Urinary bladder (tissue), 4 donors: ENCODE results near the gene TMEM229B. TPM values are rescaled to one million over a fixed set of nuclear protein-coding genes. Genes with fewer than 3 reads are reported as not detected.

ENCODE experiments used
- DNase-seq: peaks from one replicate; pipeline ENCODE4 v3.0.0-alpha.2; 2015; ENCODE audit errors: extremely low spot score
- H3K27ac ChIP-seq: one replicate; pipeline ENCODE4 v1.5.1; 2013; ENCODE audit warnings: low read depth, mild to moderate bottlenecking, moderate library complexity
- H3K36me3 ChIP-seq: one replicate; pipeline ENCODE4 v1.6.1; 2013; ENCODE audit warnings: mild to moderate bottlenecking, moderate library complexity; ENCODE audit not compliant: insufficient read depth
- H3K4me1 ChIP-seq: one replicate; pipeline ENCODE4 v1.6.1; 2013; ENCODE audit warnings: mild to moderate bottlenecking, moderate library complexity; ENCODE audit not compliant: insufficient read depth
- H3K4me3 ChIP-seq: one replicate; pipeline ENCODE4 v1.5.1; 2013; ENCODE audit warnings: low read depth, low read length
- WGBS: extraction: QIAGEN DNeasy Blood & Tissue Kit; methylation state at CpG from one replicate; pipeline ENCODE4 v1.1.7; 2013; 5-methylcytosine and 5-hydroxymethylcytosine counted together
- polyA plus RNA-seq: library from polyadenylated mRNA; stranded (reverse); fragments of 200-250 nt; gene quantifications from one replicate; pipeline ENCODE4 v1.2.3, GENCODE V29; 2013
- total RNA-seq: library from RNA; depleted of rRNA; stranded (reverse); fragments of >200 nt; gene quantifications from one replicate; pipeline ENCODE4 v1.2.3, GENCODE V29; 2014
- donor health status: healthy with polysubstance abuse.
- donor health status: healthy.

Gene TMEM229B
- total and polyA plus RNA-seq, 2 donors = 3.0 to 4.4 TPM

DNA sequence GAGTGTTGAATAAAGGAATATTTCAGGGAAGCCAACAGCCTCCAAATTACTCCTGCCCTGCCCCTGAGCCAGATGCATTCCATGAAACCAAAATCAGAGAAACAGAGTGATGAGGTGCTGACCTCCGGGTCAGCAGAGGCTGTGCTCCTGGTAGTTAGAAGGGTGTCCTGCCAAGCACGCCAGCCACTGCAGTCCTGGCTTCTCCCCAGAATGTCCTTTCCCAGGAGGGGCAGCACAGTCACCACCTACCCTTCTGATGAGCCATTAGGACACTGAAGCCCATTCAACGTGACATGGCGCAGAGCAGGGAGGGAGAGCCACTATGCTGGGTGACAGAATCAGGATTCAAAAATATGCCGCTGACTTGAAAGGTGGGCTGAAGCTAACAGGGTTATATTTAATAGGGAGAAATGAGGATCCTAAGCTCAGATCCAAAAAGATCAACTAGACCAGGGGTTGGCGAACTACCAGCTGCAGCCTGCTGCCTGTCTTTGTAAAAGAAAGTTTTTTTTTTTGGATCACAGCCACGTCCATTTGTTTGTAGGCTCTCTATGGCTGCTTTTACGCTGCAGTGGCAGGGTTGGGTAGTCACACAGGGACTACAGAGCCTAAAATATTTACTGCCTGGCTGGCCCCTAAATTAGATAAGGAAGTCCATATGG, 42.0 kb downstream of the TMEM229B start:
- WGBS = 46% methylated on average over 8 of the region's 8 CpGs
- no peak for DNase-seq
- no peak overlapping the region for H3K4me3 ChIP-seq

DNA sequence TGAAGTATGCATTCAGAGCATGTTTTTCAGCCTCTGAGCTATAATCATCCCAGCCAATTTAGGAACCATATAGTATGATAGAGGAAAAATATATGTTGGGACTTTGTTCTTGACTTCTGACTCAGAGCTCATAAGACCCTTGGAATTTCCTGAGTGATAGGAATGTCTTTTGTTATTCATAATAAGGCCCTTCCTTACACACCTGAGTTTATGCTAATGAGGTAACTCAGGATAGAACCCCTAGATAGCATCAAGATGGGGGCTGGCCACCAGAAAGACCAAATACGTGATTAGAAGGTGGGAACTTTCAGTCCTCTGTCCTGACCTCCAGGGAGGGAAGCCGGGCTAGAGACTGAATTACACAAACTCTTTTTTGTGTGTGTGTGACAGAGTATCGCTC, 44.1 kb downstream of the TMEM229B start:
- Histone ChIP-seq H3K4me3 (no peak overlapping the region), H3K27ac (no peak overlapping the region), H3K36me3 (no peaks in the 10 kb centered on the region), H3K4me1 (no peaks in the 10 kb centered on the region)
- DNase-seq = no peak
- WGBS = 90% methylated on average over 3 of the region's 3 CpGs

More for the DNA sequence above, 42.0 kb downstream of the TMEM229B start:
- no peaks in the 10 kb centered on the region for H3K36me3 ChIP-seq
- no peak overlapping the region for H3K27ac ChIP-seq
- no peaks in the 10 kb centered on the region for H3K4me1 ChIP-seq

DNA sequence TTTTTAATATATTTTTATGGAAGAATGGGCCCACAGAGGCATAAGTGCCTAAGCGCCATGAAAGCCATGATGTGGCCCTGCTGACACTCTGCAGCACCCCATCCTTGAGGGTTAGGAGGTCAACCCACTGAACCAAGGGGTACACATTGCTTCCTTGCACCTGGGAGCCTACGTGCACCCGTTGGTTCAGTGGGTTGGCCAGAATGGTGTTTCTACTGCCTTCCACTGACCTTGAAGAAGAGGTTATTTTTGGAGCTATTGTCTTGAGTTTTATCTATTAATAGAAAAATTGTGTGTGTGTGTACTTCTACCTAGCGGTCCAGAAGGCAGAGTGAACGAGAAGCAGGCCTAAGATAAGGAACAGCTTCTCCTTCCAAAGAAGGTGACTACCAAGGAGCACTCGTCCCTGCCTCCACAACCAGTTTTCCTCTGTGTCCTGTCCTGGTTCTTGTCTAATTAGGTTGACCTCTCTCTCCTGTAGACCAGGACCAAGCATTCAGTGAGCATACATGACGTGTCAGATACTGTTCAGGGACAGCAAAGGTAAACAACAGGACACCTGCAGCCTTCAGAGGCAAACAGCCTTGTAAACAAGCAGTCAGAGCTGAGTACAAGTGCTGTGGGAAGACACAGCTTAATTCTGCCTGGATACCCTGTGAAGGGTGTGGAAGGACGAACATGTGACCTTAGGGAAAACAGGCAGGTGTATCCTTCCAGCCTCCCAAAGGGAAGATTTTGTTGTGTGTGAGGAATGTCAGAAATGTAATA, 46.2 kb downstream of the TMEM229B start:
- H3K27ac ChIP-seq = no peak overlapping the region
- H3K4me3 ChIP-seq = no peak overlapping the region
- no peaks in the 10 kb centered on the region for H3K4me1 ChIP-seq
- 73% methylated on average over 8 of the region's 8 CpGs for whole genome bisulfite sequencing
- no peaks in the 10 kb centered on the region for H3K36me3 ChIP-seq
- no peak for DNase-seq

DNA sequence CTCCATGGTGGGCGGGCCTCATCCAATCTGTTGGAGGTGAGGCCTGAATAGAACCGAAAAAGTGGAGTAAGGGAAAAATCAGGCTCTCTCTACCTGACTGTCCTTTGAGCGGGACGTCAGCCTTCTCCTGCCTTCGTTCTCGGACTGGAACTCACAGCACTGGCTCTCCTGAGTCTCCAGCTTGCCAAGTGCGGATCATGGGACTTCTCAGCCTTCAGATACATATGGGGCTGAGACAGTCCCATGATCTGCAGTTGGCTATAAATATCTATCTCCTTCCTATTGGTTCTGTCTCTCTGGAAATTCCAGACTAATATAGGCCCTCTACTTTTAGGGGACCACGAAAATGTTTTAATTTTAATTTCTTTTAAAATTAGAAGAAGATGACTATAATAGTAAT, 46.8 kb downstream of the TMEM229B start:
- no peak for DNase-seq
- 95% methylated on average over 8 of the region's 8 CpGs for WGBS
- Histone ChIP-seq H3K36me3 (no peaks in the 10 kb centered on the region), H3K4me1 (no peaks in the 10 kb centered on the region), H3K27ac (no peak overlapping the region), H3K4me3 (no peak overlapping the region)

DNA sequence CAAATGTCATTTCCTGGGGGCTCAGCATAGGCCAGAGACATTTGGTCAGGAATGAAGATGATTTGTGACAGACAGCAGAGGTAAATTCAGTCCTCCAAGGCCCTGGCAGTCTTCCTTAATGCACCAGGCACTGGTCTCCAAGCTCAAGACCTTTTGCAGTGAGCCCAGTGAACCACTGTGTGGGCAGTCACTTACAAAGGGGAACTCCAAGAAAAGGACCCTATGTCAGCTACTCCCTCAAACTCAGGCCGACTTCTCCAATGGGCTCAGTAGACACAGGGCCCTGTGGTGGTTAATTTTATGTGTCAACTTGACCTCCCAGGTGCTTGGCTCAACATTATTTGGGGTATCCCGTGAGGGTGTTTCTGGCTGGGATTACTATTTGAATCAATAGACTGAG, 47.3 kb downstream of the TMEM229B start:
- Histone ChIP-seq H3K27ac (no peak overlapping the region), H3K36me3 (no peaks in the 10 kb centered on the region), H3K4me1 (no peaks in the 10 kb centered on the region), H3K4me3 (no peak overlapping the region)
- WGBS = 90% methylated on average over 2 of the region's 2 CpGs
- no peak for DNase-seq

DNA sequence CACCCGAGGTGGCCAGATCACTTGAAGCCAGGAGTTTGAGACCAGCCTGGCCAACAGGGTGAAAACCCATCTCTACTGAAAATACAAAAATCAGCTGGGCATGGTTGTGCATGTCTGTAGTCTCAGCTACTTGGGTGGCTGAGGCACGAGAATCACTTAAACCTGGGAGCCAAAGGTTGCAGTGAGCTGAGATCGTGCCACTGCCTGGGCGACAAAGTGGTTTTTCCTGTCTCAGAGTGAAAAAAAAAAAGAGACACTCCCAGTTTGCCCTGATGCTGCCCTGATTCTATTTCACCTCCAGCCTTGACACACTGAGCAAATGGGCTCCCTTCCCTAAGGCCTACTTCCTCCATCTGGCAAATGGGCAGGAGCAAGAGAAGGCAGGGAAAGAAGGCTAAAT, 48.0 kb downstream of the TMEM229B start:
- Histone ChIP-seq H3K4me3 (no peak overlapping the region), H3K27ac (no peak overlapping the region), H3K36me3 (no peaks in the 10 kb centered on the region), H3K4me1 (no peaks in the 10 kb centered on the region)
- DNase-seq = peak; percentile 53
- WGBS = 80% methylated on average over 4 of the region's 4 CpGs

DNA sequence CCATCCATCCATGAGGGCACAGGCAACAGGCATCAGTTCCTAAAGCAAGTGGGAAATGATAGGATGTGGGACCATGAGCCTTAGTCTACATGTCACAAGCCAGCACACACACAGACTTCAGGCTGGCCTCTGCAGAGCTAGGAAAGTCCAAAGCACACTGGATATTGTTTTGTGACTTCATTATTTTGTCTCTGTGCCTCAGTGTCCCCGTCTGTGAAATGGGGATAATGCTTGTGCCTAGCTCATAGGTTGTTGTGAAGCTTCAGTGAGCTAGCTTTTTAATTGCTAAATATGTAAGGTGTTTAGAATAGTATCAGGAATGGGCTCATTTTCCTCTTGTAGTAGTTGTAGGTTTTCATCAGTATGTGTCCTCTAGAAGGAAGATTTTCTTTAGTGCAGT, 49.6 kb downstream of the TMEM229B start:
- Histone ChIP-seq H3K27ac (no peak overlapping the region), H3K4me1 (no peaks in the 10 kb centered on the region), H3K4me3 (no peak overlapping the region), H3K36me3 (no peaks in the 10 kb centered on the region)
- no peak for DNase-seq
- 88% methylated on average over 1 of the region's 1 CpG for WGBS

DNA sequence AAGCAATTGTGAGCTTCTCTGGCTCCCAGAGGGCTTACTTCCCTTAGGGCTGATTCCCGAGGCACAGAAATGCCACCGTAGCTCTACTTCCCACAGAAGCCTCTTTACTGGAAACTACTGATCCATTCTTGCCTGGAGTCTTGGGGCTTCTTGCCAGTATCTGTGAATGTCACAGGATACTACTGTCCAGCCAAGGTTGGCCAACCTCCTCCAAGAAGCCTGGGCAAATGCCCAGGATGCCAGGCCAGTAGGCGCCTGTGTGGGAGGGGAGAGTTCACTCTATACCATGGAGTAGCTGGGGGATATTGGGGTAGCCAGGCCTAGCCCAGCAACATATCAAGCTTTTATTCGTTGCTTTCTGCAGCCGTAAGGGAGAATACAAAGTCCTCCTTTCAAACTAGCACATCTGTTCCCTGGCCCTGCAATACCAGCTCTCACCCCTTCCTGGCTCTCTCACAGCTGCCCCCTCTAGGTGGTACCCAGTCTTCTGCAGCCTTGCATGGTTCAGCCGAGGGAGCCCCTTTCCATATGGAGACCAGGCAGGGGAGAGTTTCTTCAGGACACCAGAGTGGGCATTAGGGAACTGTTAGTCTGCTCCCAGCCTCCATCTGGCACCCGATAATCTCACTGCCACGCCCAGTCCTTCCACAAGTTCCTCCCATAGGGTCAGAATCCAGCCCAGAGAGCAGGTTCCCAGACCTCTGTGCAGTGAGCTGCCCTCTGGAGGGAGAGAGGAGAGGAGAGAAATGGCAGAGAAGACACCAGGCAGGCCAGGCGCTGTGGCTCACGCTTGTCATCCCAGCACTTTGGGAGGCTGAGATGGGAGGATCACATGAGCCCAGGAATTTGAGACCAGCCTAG, 52.3 kb downstream of the TMEM229B start:
- no peak overlapping the region for H3K27ac ChIP-seq
- no peak for DNase-seq
- 89% methylated on average over 10 of the region's 10 CpGs for WGBS
- no peaks in the 10 kb centered on the region for H3K36me3 ChIP-seq
- H3K4me1 ChIP-seq = no peaks in the 10 kb centered on the region
- no peak overlapping the region for H3K4me3 ChIP-seq

DNA sequence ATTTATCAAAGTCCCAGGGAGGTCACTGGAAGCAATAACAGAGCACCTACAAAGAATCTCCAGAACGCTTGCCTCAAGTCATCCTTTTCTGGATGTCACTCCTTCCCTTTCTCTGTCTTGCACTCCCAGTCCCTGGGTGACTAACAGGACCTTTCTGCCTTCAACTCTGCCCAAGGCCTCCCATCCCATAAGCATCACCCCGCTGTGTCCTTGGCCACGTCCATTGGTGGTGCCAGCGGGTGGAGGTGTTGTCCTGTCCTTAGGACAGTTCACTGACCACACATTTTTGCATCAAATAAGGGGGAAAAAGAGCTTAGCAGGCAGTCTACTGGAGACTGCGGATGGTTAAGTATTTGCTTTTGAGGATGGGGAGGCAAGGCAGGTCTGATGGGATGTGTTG, 52.9 kb downstream of the TMEM229B start:
- Histone ChIP-seq H3K36me3 (no peaks in the 10 kb centered on the region), H3K27ac (no peak overlapping the region), H3K4me1 (no peaks in the 10 kb centered on the region), H3K4me3 (no peak overlapping the region)
- 90% methylated on average over 5 of the region's 5 CpGs for WGBS
- DNase-seq = no peak

DNA sequence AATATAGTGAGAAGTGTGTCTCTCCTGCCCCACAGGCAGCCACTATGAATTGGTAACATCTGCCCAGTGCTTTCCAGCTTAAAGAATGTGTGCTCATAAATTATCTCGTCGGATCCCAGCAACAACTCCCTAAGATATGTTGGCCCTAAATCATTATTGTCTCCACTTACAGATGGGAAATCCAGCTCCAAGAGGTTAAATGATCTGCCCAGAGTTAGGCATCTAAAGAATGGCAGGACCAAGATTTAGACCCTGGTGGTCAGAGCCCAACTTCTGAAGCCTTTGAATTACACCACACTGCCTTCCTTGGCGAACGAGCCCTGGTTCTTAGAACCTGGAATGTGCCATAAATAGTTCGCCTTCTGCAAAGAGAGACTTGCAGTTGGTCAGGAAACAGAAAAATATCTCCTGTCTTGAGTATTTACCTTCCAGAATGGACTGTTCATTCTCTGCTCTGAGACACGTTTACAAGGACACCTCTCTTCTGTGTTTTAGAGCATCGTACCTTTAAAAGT, 56.4 kb downstream of the TMEM229B start:
- no peak for DNase-seq
- Histone ChIP-seq H3K4me3 (no peak overlapping the region), H3K4me1 (no peaks in the 10 kb centered on the region), H3K36me3 (no peaks in the 10 kb centered on the region), H3K27ac (no peak overlapping the region)
- WGBS = 28% methylated on average over 7 of the region's 7 CpGs

DNA sequence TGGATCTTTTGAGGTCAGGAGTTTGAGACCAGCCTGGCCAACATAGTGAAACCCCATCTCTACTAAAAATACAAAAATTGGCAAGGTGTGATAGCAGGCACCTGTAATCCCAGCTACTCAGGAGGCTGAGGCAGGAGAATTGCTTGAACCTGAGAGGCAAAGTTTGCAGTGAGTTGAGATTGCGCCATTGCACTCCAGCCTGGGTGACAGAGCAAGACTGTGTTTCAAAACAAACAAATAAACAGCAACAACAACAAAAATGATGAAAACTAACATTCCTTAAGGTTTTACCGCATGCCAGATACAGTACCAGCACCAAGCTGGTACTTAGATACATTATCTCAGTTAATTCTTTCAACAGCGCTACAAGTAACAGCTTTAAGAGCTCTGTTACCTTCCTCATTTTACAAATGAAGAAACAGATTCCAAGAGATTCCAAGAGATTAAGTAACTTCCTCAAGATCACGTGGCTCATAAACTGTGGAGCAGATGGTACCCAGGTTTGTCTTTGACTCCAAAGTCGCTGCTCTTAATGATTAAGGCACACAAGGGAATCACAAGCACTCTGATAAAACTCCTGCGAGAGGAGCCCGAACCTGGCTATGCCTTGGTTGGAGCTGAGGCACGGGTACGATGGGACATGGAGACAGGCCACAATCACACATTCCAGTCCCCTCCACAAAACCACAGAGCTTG, 58.9 kb downstream of the TMEM229B start:
- 74% methylated on average over 9 of the region's 9 CpGs for WGBS
- Histone ChIP-seq H3K4me1 (no peaks in the 10 kb centered on the region), H3K27ac (no peak overlapping the region), H3K36me3 (no peaks in the 10 kb centered on the region), H3K4me3 (no peak overlapping the region)
- DNase-seq = no peak

DNA sequence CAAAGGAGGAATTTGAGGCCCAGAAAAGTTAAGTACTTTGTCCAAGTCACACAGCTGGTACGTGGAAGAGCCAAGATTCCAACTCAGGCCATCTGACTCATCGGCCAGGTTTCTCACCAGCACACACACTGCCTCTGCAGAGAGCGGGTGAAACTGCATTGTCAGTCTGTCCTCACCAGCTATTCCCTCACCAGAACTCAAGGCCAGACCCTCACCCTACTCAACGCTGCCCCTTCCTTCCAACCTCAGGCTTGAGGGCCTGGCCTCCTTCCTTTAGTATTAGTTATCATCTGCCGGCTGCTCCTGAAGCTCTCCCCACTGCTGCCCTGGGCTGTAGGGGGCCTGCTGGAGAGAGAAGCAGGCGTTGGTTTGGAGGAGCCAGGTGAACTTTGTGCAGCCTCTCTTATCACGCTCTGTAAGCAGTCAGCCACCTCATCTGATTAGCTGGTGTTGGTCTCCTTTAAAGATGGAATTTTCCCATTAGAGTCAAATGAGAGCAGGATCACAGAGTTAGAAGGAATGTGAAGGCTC, 60.0 kb downstream of the TMEM229B start:
- WGBS = 75% methylated on average over 7 of the region's 7 CpGs
- no peak overlapping the region for H3K27ac ChIP-seq
- H3K4me3 ChIP-seq = no peak overlapping the region
- no peak for DNase-seq
- H3K4me1 ChIP-seq = no peaks in the 10 kb centered on the region
- no peaks in the 10 kb centered on the region for H3K36me3 ChIP-seq
